Stimulated activated CD4-positive, alpha-beta T cell treated with anti-CD3 and anti-CD28 coated beads, TNF-alpha, amount 100 ng/mL, for 48 hours (primary cell): ENCODE results near the gene DAP.
"Not testable (repeated sequence)": the region's sequence is repeated elsewhere in the genome, so short reads cannot be mapped to it uniquely, and the experiment has no call there.

ENCODE experiments used
- DNase-seq, 3 donors: peaks; one replicate each; pipeline ENCODE4 v3.0.0-alpha.2; 2020; ENCODE audit warnings: low read depth in 3 of 3

Gene DAP

DNA sequence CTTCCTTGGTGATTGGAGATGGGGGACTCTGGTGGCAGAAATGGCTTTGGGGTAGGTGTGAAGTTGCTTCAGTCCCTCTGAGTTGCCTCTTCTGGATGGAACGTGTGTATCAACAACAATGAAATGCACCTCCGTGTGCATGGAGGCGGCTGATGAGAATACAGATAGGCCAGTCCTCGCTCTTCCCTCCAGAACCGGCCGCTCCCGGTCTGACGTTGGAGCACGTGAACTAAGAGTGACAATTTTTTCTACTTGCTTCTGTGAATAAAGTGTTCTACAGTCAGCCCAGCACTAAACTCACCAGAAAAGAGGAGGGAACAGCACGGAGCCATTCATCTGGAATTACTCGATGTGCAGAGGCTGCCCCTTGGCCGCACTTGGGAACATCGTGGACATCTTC, 106.5 kb downstream of the DAP start:
- DNase-seq: no peak

DNA sequence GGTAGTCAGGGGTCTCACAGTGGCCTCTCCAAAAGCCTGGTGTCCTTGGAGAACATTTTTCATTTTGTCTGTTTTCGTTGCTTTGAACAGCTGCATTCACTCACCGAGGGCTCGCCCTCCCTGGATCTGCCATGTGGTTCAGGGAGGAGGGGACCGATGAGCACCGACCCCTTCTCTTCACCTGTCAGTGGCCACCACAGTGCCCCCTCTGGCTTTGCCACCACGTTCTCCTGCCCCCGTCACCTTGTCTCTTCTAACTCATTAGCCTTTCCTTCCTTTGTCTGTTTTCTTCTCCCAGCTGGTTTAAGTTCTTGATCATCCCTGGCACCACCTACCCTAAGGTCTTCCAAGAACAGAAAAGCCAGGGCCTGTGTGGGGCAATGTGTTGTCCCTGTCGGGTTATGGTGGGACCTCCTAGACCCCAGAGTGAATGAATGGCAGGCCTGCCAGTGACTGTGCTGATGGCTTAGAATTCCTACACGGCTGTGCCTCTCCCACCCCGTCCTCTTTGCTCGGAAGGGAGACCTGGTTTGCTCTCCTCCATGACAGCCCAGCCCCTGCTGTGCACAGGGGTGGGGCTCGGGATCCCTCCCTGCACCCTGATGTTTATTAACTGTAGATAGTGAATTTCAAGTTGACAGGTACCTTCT, 107.2 kb downstream of the DAP start:
- DNase-seq: no peak

DNA sequence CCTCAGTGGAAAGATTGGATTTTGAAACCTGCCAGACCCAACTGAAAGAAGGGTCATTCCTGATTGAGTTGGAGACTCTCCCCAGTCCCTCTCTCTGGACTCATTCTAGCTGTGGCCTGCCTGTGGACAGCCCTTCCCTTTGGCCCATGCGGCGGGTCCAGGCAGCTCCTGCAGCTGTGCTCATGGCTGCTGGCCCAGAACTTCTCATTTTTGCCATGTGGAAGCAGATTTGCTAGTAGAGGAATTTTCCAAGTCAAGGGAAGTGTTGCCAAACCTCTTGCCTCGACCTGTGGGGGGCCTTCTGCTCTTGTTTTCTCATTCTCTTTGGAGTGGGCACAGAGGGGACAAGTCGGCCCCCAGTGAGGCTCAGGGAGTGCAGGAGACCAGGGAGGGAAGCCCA, 108.0 kb downstream of the DAP start:
- no peak for DNase-seq

DNA sequence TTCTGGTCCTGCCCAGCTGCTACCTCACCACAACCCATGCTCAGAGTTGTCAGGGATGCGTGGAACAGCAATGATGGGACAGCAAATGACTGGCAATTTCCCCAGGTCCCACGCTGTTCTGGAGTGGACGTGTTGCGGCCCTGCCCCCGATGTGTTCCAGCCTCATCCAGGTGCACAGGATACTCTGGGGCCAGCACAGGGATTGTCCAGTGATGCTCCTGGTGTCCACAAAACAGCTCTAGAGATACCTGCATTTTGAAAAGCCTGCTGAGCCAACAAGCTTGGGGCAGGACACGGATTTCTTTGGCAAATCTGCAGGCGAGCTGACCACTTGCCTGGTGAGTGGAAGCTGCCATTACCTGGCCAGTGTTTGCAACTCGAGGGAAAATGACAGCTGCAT, 108.4 kb downstream of the DAP start:
- DNase-seq: no peak

DNA sequence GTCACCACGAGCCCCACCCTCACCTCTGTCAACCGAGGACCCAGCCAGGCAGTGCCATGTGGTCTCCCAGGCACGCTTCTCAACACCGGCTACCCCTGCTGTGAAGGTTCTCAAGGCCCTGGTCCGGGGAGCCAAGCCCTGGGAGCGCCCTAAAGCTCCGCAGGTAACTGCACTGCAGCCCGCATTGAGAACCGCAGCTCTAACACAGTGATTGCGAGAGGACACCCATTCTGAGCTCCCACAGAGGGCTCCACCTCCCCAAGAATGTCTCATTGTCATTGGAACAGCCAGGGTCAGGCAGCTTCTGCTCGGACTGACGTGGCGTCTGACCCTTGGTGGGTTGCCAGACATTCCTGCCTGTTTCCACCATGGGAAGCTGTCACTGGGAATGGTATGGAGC, 108.9 kb downstream of the DAP start:
- no peak for DNase-seq

DNA sequence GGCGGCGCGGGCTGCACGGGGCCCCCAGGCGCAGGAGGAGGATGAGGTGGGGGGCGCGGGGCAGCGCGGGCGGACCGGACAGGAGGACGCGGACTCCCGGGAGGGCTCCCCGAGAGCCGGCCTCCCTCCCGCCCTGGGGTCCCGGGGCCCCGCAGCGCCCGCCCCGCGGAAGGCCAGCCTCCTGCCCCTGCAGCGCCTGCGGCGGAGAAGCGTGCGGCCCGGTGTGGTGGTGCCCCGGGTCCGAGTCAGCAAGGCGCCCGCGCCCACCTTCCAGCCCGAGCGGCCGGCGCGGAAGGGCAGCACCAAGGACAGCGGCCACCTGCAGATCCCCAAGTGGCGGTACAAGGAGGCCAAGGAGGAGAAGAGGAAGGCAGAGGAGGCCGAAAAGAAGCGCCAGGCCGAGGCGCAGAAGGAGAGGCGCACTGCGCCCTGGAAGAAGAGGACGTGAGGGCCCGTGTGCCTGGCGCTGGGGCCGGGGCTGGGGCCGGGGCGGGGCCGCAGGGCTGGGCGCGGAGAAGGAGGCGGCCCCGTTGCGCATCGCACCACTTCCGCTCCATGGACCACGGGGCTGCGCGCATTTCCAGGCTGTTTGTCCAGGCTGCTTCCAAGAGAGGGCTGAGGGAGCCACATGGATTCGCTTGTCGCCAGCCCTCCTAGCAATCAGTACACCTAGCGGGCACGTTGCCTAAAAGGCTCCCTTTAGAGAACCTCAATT, 111.2 kb downstream of the DAP start:
- no peak for DNase-seq

DNA sequence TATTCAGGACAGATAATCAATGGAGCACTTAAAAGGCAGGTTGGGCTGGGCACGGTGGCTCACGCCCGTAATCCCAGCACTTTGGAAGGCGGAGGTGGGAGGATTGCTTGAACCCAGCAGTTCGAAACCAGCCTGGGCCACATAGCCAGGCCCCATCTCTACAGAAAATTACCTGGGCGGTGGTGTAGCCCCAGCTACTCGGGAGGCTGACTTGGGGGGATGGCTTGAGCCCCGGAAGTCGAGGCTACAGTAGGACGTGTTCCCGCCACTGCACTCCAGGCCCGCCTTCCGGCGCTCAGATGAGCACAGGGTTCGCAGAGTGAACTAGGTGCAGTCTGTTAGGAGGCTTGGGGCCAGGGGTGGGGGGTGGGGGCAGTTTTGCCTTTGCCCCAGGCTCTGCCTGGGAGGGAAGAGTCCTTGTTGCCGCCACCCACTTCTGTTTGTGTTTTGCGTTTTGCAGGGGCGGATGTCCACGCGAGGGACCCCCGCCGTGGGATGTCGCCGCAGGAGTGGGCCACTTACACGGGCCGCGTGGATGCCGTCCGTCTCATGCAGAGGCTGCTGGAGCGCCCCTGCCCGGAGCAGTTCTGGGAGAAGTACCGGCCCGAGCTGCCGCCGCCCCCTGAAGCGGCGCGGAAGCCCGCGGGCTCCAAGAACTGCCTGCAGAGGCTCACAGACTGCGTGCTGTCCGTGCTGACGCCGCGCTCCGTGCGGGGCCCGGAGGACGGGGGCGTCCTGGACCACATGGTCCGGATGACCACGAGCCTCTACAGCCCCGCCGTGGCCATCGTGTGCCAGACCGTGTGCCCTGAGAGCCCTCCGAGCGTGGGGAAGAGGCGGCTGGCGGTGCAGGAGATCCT, 112.0 kb downstream of the DAP start:
- no peak for DNase-seq

DNA sequence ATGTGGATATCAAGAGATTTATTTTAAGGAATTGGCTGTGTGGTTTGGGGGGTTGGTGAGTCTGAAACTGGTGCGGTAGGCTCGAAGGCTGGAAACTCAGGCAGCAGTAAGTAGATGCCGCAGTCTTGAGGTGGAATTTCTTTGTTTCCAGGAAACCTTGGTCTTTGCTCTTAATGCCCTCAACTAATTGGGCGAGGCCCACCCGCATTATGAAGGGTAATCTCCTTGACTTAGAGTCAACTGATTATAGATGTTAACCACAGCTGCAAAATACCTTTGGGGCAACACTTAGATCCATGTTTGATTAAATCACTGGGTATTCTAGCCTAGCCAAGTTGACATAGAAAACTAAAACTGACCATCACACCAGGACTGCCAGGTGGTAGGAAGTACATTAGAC, 113.4 kb downstream of the DAP start:
- no peak for DNase-seq

DNA sequence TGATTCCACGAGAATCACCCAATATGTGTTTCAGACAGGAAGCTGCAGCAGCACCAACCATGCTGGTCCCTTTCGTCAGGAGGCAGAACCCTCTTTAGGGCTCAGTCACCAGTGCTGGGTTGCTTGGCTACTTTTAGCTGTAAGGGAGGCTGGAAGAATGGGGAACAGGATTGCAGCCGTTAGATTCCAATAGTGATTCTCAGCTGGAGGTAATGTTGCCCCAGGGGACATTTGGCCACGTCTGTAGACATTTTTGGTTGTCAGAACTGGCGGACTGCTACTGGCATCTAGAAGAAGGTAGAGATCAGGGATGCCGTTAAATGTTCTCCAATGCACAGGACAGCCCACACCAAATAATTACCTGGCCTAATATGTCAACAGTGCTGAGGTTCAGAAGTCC, 115.4 kb downstream of the DAP start:
- DNase-seq: no peak

DNA sequence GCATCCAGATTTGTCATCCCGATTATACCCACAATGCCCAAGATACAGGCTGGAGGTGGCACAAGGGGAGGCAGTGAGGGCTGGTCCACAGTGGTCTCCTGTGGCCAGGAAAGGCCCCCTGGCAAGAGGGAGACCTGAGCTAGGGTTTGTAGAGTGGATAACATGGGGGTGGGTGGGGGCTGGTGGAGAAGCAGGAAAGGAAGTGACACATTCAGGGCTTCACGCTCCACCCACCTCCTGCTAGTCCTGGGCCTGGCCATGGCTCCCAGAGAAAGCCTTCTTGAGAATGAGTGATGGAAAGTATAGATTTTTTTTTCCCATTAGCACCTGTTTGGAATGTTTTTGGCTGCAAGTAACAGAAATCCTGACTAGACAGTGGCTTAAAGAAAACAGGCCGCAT, 115.9 kb downstream of the DAP start:
- DNase-seq: no peak

DNA sequence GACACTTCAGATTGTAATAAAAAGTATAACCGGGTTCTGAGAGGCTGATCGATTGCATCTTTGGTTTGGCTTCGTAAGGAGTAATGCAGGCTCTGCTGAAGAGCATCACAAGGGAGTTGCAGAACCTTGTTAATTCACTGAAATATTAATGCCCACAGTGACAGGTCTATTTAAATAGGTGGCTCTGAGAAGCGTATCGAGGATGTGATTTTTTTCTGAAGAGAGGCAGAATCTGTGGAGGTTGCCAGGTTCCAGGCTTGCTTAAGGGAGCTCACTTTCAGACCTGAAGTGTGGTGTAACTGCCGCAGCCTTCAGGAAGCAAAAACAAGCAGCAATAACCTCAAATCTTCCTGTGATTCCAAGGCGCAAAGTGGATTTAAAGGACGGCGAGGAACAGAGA, 116.8 kb downstream of the DAP start:
- no peak for DNase-seq

DNA sequence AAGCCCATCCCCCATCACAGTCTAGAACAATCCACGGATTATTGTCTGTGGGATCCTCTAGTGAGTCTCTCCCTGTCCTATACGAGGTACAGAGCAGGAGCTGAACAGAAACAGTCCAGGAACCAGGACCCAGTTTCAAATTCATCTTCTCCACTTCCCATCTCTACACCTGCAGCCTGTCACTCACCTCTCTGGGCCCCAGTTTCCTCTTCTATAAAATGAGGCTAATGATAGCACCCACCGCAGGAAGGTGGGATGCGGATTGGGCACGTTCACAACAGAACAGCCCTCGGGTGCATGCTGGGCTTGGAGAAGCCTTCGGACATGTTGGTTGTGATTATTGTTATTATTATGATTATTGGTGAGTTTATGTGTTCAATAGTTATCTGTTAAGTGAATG, 118.7 kb downstream of the DAP start:
- no peak for DNase-seq

DNA sequence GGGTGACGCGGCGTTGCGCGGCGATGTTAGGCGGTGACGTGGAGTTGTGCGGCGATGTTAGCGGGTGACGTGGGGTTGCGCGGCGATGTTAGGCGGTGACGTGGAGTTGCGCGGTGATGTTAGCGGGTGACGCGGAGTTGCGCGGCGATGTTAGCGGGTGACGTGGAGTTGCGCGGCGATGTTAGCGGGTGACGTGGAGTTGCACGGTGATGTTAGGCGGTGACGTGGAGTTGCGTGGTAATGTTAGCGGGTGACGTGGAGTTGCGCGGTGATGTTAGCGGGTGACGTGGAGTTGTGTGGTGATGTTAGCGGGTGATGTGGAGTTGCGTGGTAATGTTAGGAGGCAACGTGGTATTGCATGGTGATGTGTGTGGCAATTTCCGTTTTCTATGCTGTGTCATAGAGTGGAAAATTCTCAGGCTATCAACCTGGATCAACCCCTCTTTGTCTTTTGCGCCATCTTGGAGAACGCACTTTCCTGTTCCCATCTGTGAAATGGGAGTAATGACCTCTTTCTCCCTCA, 121.1 kb downstream of the DAP start:
- DNase-seq: no peak

DNA sequence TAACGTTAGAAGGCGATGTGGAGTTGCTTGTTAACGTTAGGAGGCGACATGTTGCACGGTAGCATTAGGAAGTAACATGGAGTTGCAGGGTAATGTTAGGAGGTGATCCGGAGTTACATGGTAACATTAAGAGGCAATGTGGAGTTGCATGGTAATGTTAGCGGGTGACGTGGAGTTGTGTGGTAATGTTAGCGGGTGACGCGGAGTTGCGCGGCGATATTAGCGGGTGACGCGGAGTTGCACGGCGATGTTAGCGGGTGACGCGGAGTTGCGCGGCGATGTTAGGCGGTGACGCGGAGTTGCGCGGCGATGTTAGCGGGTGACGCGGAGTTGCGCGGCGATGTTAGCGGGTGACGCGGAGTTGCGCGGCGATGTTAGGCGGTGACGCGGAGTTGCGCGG, 122.3 kb downstream of the DAP start:
- not testable (repeated sequence) for DNase-seq

DNA sequence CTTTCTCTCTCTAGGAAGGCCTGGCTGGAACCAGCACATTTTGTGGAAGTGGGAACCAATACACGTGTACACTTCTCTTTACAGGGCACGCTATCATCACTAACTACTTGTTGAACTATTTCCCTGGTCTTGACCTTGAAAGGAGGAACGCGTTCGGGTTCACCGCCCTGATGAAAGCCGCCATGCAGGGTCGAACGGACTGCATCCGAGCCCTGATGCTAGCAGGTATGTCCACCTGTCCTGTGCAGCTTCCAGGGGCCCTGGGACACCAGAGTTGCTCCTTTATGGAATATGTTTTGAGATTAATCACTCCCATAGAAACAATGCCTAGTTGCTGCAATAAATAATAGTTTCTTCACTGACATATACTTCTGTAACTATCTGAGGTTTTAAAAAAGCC, 123.1 kb downstream of the DAP start:
- DNase-seq: no peak

DNA sequence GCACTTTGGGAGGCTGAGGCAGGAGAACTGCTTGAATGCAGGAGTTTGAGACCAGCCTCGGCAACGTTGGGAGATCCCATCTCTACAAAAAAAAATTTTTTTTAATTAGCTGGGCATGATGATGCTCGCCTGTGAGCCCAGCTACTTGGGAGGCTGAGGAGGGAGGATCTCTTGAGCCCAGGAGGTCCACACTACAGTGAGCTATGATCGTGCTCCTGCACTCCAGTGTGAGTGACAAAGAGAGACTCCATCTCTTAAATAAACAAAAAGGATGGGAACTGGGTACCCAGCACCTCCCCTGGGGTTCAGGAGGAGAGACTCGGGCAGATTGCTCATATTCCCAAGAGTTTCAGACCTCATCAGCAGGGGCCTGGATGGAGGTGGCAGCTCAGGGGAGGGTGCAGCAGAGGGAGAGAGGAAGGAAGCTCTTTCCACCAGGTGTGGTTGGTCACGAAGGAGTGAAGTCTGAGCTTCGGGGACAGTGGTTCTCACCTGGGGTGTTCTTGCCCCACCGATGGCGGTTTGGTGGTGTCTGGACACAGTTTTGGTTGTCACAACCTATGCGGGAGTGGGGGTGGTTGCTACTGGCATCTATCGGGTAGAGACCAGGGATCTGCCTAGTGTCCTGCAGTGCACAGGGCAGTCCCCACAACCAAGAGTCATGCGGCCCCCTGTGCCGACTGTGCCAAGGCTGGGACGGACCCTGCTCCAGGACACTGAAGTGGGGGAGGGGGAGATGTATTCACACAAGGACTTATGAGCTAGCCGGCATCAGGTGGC, 124.5 kb downstream of the DAP start:
- DNase-seq: no peak

DNA sequence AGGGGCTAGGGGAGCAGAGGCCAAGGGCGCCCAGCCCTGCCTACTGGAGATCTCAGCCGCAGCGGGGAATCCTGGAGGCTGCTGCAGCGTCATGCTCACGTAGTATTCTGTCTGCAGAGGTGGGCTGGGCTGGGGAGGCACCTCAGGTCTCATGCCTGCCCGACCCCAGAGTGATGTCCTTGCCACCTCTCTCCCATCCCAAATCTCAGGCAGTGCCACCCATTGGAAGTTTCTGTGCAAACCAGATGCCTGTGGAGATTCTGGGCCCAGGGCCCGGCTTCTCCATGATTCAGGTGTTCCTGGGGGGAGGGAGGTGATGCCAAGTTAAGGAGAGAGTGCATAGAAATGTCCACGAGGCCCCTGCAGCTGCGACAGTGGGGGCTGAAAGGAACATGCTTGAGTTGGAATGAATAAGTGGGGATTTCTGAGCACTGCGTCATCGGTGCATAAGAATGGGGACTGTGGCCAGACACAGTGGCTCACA, 125.1 kb downstream of the DAP start:
- no peak for DNase-seq

DNA sequence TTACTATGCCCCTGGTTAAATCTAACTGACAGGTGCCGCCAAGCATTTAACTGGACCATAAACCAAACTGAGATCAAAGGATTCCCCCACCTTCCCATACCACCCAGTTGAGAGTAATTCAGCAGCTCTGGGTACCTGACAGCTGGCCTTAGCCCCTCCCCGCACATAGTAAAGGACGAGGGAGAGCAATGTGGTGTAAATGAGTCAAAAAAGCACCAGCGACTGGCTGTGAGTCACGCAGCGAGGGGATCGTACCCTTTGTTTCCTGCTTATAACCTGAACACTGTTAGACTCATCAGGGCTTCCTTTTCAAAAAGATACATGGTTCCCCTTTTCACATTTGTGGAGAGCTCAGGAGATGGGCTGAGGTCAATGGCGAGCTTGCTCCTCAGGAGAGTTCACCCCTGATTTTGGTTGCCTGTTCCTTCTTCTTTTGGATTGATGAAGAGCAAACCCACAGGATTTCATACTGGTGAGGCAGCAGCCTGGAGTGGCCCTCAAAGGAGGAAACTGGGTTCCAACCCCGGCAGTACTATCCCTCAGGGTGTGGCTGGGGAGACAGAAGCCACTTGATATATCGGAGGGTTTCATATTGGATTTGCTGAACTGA, 125.7 kb downstream of the DAP start:
- DNase-seq: peak; percentile 65 to 79 (median 71)

DNA sequence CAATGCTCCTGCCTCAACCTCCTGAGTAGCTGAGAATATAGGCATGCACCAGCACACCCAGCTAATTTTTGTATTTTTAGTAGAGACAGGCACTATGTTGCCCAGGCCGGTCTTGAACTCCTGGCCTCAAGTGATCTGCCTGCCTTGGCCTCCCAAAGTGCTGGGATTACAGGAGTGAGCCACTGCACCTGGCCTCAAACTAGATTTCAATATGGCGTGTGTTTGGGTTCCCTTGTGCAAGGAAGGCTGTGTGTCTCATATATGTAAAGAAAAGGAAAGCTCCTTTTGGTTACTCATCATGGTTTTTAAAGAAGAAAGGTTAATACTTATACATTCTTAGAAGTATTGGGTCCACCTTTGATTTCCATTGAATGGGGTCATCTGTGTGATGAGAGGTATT, 126.5 kb downstream of the DAP start:
- no peak for DNase-seq

DNA sequence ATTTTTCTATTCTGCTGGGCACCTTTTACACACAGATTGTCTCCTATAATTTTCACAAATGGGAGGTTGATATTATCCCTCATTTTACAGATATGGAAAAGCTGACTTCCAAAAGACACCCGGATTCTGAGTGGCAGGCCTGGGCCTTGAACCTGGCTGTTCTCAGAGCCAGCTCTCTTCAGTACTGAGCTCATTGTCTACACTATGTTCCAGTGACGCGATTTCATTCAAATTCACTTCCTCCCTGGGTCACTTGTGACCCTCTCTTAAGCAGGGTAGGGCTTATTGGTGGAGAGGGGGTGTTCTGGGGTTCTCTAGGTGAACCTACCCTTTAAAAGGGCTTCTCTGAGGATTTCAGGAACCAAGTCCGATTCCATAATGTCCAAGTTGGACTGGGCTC, 127.0 kb downstream of the DAP start:
- DNase-seq: no peak
